HEK293 (cell line): Measurements from ENCODE around the gene DCST2.

Experiments used
- CTCF ChIA-PET: fragments of 350-600 bp; formaldehyde crosslinking; extraction: SDS; loops from one replicate; lab custom pipeline; 2021; ENCODE audit warnings: antibody characterized with exemption; lab: Yijun Ruan, JAX
- POLR2A ChIA-PET: fragments of 300-600 bp; formaldehyde crosslinking; extraction: SDS; loops from one replicate; lab custom pipeline; 2020; ENCODE audit warnings: antibody characterized with exemption, inconsistent platforms; lab: Yijun Ruan, JAX
- H3K27ac ChIP-seq: fragments of 200-500 bp; sonication (Bioruptor generic); 2 replicates; pipeline ENCODE4 v1.5.1; 2014; ENCODE audit warnings: low read depth, low read length, control low read depth, inconsistent platforms; ENCODE audit errors: extremely low read depth
- H3K36me3 ChIP-seq, 2 experiments: fragments of 200-500 bp in 1 of 2; sonication (Bioruptor generic) in 1 of 2; 1 replicate in 1 of 2; 2 replicates in 1 of 2; pipeline ENCODE4 v1.5.1; 2014 to 2017; ENCODE audit warnings: inconsistent platforms in 2 of 2, low read length in 2 of 2; ENCODE audit not compliant: control insufficient read depth in 2 of 2, insufficient read depth in 1 of 2
- H3K4me1 ChIP-seq: fragments of 200-500 bp; sonication (Bioruptor generic); 2 replicates; pipeline ENCODE4 v1.5.1; 2014; ENCODE audit warnings: mild to moderate bottlenecking, low read length, inconsistent platforms; ENCODE audit not compliant: control insufficient read depth, insufficient read depth
- H3K4me3 ChIP-seq: 2 replicates; pipeline ENCODE4 v1.5.1; 2011; ENCODE audit warnings: low read depth, mild to moderate bottlenecking, control low read depth, low read length, moderate library complexity
- H3K9me3 ChIP-seq: fragments of 200-500 bp; sonication (Bioruptor generic); 2 replicates; pipeline ENCODE4 v1.5.1; 2014; ENCODE audit warnings: low read depth, low read length, inconsistent platforms; ENCODE audit not compliant: control insufficient read depth, insufficient read depth
- BCL11A ChIP-seq: fragments of 450-650 bp; formaldehyde crosslinking; IDR thresholded peaks from 2 replicates; pipeline ENCODE4 v1.5.1; 2016; ENCODE audit warnings: low read depth, missing biosample characterization, missing genetic modification characterization
- SCRT2 ChIP-seq: fragments of 450-650 bp; formaldehyde crosslinking; IDR thresholded peaks from 2 replicates; pipeline ENCODE4 v1.5.1; 2016; ENCODE audit warnings: missing biosample characterization, missing genetic modification characterization
- WT1 ChIP-seq: fragments of 450-650 bp; formaldehyde crosslinking; IDR thresholded peaks from 2 replicates; pipeline ENCODE4 v1.5.1; 2016; ENCODE audit warnings: missing biosample characterization, missing genetic modification characterization
- ZNF132 ChIP-seq: fragments of 450-650 bp; formaldehyde crosslinking; IDR thresholded peaks from 2 replicates; pipeline ENCODE4 v1.5.1; 2017; ENCODE audit warnings: missing biosample characterization, missing genetic modification characterization, borderline replicate concordance
- ZNF133 ChIP-seq: fragments of 450-650 bp; formaldehyde crosslinking; IDR thresholded peaks from 2 replicates; pipeline ENCODE4 v1.5.1; 2016; ENCODE audit warnings: missing biosample characterization, missing genetic modification characterization
- ZNF155 ChIP-seq: fragments of 450-650 bp; formaldehyde crosslinking; IDR thresholded peaks from 2 replicates; pipeline ENCODE4 v1.5.1; 2016; ENCODE audit warnings: missing biosample characterization, missing genetic modification characterization
- ZNF157 ChIP-seq: fragments of 450-650 bp; formaldehyde crosslinking; IDR thresholded peaks from 2 replicates; pipeline ENCODE4 v1.5.1; 2016; ENCODE audit warnings: missing biosample characterization, missing genetic modification characterization
- ZNF169 ChIP-seq: fragments of 450-650 bp; formaldehyde crosslinking; IDR thresholded peaks from 2 replicates; pipeline ENCODE4 v1.5.1; 2016; ENCODE audit warnings: missing biosample characterization, missing genetic modification characterization
- ZNF221 ChIP-seq: fragments of 450-650 bp; formaldehyde crosslinking; IDR thresholded peaks from 2 replicates; pipeline ENCODE4 v1.5.1; 2017; ENCODE audit warnings: missing biosample characterization, missing genetic modification characterization, borderline replicate concordance
- ZNF23 ChIP-seq: fragments of 450-650 bp; formaldehyde crosslinking; IDR thresholded peaks from 2 replicates; pipeline ENCODE4 v1.5.1; 2016; ENCODE audit warnings: missing biosample characterization, missing genetic modification characterization, borderline replicate concordance
- ZNF24 ChIP-seq: fragments of 450-650 bp; formaldehyde crosslinking; IDR thresholded peaks from 2 replicates; pipeline ENCODE4 v1.5.1; 2016; ENCODE audit warnings: missing biosample characterization, missing genetic modification characterization
- ZNF266 ChIP-seq: fragments of 450-650 bp; formaldehyde crosslinking; IDR thresholded peaks from 2 replicates; pipeline ENCODE4 v1.5.1; 2016; ENCODE audit warnings: missing biosample characterization, missing genetic modification characterization, low read depth
- ZNF302 ChIP-seq: fragments of 450-650 bp; formaldehyde crosslinking; IDR thresholded peaks from 2 replicates; pipeline ENCODE4 v1.5.1; 2016; ENCODE audit warnings: missing biosample characterization, missing genetic modification characterization, low read depth
- ZNF335 ChIP-seq: fragments of 450-650 bp; formaldehyde crosslinking; conservative IDR thresholded peaks from 2 replicates; pipeline ENCODE4 v1.5.1; 2016; ENCODE audit warnings: missing biosample characterization, missing genetic modification characterization
- ZNF394 ChIP-seq: fragments of 450-650 bp; formaldehyde crosslinking; IDR thresholded peaks from 2 replicates; pipeline ENCODE4 v1.5.1; 2016; ENCODE audit warnings: missing biosample characterization, missing genetic modification characterization, mild to moderate bottlenecking, moderate library complexity, borderline replicate concordance
- ZNF404 ChIP-seq: fragments of 450-650 bp; formaldehyde crosslinking; IDR thresholded peaks from 2 replicates; pipeline ENCODE4 v1.5.1; 2017; ENCODE audit warnings: missing biosample characterization, missing genetic modification characterization
- ZNF658 ChIP-seq: fragments of 450-650 bp; formaldehyde crosslinking; IDR thresholded peaks from 2 replicates; pipeline ENCODE4; 2016; ENCODE audit warnings: missing biosample characterization, missing genetic modification characterization
- ZNF747 ChIP-seq: fragments of 450-650 bp; formaldehyde crosslinking; IDR thresholded peaks from 2 replicates; pipeline ENCODE4 v1.5.1; 2016; ENCODE audit warnings: missing biosample characterization, missing genetic modification characterization
- ZNF768 ChIP-seq: fragments of 450-650 bp; formaldehyde crosslinking; IDR thresholded peaks from 2 replicates; pipeline ENCODE4 v1.5.1; 2018; ENCODE audit warnings: missing biosample characterization, mild to moderate bottlenecking, missing genetic modification characterization
- ZXDB ChIP-seq: fragments of 450-650 bp; formaldehyde crosslinking; IDR thresholded peaks from 2 replicates; pipeline ENCODE4 v1.5.1; 2016; ENCODE audit warnings: missing biosample characterization, missing genetic modification characterization
- TF ChIP-seq, protein P1 (sequence below): fragments of 450-650 bp; formaldehyde crosslinking; IDR thresholded peaks from 2 replicates; pipeline ENCODE4 v1.5.1; 2017; ENCODE audit warnings: missing biosample characterization, missing genetic modification characterization
- TF ChIP-seq, protein P2 (sequence below): fragments of 450-650 bp; formaldehyde crosslinking; IDR thresholded peaks from 2 replicates; pipeline ENCODE4 v1.5.1; 2016; ENCODE audit warnings: missing biosample characterization, missing genetic modification characterization
- TF ChIP-seq, protein P3 (sequence below): fragments of 450-650 bp; formaldehyde crosslinking; IDR thresholded peaks from 2 replicates; pipeline ENCODE4 v1.5.1; 2016; ENCODE audit warnings: missing biosample characterization, missing genetic modification characterization
- TF ChIP-seq, protein P4 (sequence below): fragments of 450-650 bp; formaldehyde crosslinking; IDR thresholded peaks from 2 replicates; pipeline ENCODE4; 2016; ENCODE audit warnings: missing biosample characterization, missing genetic modification characterization
- TF ChIP-seq, protein P5 (sequence below): fragments of 450-650 bp; formaldehyde crosslinking; conservative IDR thresholded peaks from 2 replicates; pipeline ENCODE4 v1.5.1; 2016; ENCODE audit warnings: low read depth, missing biosample characterization, missing genetic modification characterization
- TF ChIP-seq, protein P6 (sequence below): fragments of 450-650 bp; formaldehyde crosslinking; IDR thresholded peaks from 2 replicates; pipeline ENCODE4 v1.5.1; 2017; ENCODE audit warnings: missing biosample characterization, missing genetic modification characterization

Gene DCST2

DNA sequence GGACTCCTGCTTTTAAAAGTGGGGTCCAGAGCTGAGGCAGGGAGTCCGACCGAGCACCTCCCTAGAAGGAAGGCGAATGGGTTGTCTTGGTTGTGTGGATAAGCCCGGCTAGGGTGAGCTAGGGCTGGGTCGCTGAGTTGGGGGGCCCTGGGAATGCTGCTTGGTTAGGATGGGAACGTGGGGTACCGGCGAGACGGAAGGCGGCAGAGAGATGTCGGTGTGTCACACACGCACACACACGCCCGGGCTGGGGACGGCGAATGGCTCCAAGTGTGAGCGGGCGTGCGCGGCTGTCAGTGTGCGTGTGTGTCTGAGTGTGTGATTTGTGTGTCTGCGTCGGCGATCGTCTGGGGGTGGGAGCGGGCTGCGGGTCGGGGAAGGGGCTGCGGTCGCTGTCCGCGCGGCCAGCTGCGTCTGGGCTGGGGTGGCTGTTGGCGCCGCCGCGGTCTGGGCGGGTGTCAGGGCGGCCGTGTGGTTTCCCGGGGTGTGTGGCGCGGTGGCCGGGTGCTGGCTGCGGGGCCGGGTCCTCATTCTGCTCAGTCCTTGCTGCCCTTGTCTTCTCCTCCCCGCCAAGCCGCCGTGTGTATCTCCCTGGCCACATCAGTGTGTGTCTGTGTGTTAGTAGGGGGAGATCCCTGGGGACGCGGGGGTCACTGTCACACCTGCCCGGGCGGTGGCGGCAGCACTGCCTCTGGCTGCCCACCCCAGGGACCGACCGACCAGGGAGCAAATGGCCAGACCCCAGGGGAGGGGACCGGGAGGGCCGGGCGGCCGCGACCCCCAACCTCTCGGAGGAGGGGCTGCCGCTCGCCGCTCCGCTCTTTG is 46.1 kb upstream of the DCST2 start:
- no peaks in the 10 kb centered on the region for H3K36me3 ChIP-seq
- ChIA-PET CTCF (interaction anchor here (0.6 to 2.2 kb wide), 11 partner anchors 10 to 600 kb away, joined by 3 to 13 read pairs (median 4); partner anchors contain the start of gene ADAM15), POLR2A (interaction anchor here (1.6 to 2.1 kb wide), 3 partner anchors 15 to 29 kb away, joined by 6 read pairs; partner anchors contain the start of gene ADAM15)
- peaks cover 9% of the 10 kb centered on the region; the same call in 1 of the 2 replicates for H3K4me1 ChIP-seq
- H3K9me3 ChIP-seq, result no peaks in the 10 kb centered on the region
- peak overlapping the region; percentile 43; the same call in 1 of the 2 replicates for H3K27ac ChIP-seq
- H3K4me3 ChIP-seq, result peak overlapping the region; percentile 44
- TF ChIP-seq ZNF747 (no peak), SCRT2 (no peak), ZNF302 (tag by site-specific recombination) (no peak), BCL11A (tag by site-specific recombination) (no peak), ZNF169 (tag by site-specific recombination) (no peak), ZNF658 (tag by site-specific recombination) (no peak), ZXDB (no peak; the same call in 1 of the 2 replicates), ZNF155 (no peak), ZNF221 (tag by site-specific recombination) (no peak), ZNF133 (tag by site-specific recombination) (no peak), ZNF266 (tag by site-specific recombination) (no peak), ZNF394 (tag by site-specific recombination) (no peak), ZNF768 (tag by site-specific recombination) (no peak), ZNF24 (no peak), ZNF132 (tag by site-specific recombination) (no peak), ZNF404 (tag by site-specific recombination) (no peak), ZNF23 (no peak), ZNF335 (tag by site-specific recombination) (peak; percentile 71; the same call in 1 of the 2 replicates), ZNF157 (tag by site-specific recombination) (no peak), WT1 (tag by site-specific recombination) (no peak)
- TF ChIP-seq, protein P1, sequence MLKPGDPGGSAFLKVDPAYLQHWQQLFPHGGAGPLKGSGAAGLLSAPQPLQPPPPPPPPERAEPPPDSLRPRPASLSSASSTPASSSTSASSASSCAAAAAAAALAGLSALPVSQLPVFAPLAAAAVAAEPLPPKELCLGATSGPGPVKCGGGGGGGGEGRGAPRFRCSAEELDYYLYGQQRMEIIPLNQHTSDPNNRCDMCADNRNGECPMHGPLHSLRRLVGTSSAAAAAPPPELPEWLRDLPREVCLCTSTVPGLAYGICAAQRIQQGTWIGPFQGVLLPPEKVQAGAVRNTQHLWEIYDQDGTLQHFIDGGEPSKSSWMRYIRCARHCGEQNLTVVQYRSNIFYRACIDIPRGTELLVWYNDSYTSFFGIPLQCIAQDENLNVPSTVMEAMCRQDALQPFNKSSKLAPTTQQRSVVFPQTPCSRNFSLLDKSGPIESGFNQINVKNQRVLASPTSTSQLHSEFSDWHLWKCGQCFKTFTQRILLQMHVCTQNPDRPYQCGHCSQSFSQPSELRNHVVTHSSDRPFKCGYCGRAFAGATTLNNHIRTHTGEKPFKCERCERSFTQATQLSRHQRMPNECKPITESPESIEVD (tag by site-specific recombination), result no peak
- TF ChIP-seq, protein P2, sequence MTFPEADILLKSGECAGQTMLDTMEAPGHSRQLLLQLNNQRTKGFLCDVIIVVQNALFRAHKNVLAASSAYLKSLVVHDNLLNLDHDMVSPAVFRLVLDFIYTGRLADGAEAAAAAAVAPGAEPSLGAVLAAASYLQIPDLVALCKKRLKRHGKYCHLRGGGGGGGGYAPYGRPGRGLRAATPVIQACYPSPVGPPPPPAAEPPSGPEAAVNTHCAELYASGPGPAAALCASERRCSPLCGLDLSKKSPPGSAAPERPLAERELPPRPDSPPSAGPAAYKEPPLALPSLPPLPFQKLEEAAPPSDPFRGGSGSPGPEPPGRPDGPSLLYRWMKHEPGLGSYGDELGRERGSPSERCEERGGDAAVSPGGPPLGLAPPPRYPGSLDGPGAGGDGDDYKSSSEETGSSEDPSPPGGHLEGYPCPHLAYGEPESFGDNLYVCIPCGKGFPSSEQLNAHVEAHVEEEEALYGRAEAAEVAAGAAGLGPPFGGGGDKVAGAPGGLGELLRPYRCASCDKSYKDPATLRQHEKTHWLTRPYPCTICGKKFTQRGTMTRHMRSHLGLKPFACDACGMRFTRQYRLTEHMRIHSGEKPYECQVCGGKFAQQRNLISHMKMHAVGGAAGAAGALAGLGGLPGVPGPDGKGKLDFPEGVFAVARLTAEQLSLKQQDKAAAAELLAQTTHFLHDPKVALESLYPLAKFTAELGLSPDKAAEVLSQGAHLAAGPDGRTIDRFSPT (tag by site-specific recombination), result peak; percentile 63; the same call in 1 of the 2 replicates
- TF ChIP-seq, protein P3, sequence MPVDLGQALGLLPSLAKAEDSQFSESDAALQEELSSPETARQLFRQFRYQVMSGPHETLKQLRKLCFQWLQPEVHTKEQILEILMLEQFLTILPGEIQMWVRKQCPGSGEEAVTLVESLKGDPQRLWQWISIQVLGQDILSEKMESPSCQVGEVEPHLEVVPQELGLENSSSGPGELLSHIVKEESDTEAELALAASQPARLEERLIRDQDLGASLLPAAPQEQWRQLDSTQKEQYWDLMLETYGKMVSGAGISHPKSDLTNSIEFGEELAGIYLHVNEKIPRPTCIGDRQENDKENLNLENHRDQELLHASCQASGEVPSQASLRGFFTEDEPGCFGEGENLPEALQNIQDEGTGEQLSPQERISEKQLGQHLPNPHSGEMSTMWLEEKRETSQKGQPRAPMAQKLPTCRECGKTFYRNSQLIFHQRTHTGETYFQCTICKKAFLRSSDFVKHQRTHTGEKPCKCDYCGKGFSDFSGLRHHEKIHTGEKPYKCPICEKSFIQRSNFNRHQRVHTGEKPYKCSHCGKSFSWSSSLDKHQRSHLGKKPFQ (tag by site-specific recombination), result peak; percentile 80; the same call in 1 of the 2 replicates
- TF ChIP-seq, protein P4, sequence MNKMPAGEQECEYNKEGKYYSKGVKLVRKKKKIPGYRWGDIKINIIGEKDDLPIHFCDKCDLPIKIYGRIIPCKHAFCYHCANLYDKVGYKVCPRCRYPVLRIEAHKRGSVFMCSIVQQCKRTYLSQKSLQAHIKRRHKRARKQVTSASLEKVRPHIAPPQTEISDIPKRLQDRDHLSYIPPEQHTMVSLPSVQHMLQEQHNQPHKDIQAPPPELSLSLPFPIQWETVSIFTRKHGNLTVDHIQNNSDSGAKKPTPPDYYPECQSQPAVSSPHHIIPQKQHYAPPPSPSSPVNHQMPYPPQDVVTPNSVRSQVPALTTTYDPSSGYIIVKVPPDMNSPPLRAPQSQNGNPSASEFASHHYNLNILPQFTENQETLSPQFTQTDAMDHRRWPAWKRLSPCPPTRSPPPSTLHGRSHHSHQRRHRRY (tag by site-specific recombination), result no peak
- TF ChIP-seq, protein P5, sequence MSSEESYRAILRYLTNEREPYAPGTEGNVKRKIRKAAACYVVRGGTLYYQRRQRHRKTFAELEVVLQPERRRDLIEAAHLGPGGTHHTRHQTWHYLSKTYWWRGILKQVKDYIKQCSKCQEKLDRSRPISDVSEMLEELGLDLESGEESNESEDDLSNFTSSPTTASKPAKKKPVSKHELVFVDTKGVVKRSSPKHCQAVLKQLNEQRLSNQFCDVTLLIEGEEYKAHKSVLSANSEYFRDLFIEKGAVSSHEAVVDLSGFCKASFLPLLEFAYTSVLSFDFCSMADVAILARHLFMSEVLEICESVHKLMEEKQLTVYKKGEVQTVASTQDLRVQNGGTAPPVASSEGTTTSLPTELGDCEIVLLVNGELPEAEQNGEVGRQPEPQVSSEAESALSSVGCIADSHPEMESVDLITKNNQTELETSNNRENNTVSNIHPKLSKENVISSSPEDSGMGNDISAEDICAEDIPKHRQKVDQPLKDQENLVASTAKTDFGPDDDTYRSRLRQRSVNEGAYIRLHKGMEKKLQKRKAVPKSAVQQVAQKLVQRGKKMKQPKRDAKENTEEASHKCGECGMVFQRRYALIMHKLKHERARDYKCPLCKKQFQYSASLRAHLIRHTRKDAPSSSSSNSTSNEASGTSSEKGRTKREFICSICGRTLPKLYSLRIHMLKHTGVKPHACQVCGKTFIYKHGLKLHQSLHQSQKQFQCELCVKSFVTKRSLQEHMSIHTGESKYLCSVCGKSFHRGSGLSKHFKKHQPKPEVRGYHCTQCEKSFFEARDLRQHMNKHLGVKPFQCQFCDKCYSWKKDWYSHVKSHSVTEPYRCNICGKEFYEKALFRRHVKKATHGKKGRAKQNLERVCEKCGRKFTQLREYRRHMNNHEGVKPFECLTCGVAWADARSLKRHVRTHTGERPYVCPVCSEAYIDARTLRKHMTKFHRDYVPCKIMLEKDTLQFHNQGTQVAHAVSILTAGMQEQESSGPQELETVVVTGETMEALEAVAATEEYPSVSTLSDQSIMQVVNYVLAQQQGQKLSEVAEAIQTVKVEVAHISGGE (tag by site-specific recombination), result no peak
- TF ChIP-seq, protein P6, sequence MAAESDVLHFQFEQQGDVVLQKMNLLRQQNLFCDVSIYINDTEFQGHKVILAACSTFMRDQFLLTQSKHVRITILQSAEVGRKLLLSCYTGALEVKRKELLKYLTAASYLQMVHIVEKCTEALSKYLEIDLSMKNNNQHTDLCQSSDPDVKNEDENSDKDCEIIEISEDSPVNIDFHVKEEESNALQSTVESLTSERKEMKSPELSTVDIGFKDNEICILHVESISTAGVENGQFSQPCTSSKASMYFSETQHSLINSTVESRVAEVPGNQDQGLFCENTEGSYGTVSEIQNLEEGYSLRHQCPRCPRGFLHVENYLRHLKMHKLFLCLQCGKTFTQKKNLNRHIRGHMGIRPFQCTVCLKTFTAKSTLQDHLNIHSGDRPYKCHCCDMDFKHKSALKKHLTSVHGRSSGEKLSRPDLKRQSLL, result no peak
